Keratinocyte (primary cell): ENCODE results near the gene DBF4B. TPM values are rescaled to one million over a fixed set of nuclear protein-coding genes. Genes with fewer than 3 reads are reported as not detected.
"Not testable (repeated sequence)": the region's sequence is repeated elsewhere in the genome, so short reads cannot be mapped to it uniquely, and the experiment has no call there.

ENCODE experiments used
- DNase-seq: peaks from one replicate; pipeline ENCODE4 v3.0.0-alpha.2; 2011; ENCODE audit warnings: low read depth, missing footprints, low spot score
- FAIRE-seq: peaks from 2 replicates; lab custom pipeline; 2011; peaks lifted over from hg19 to GRCh38; lab: Jason Lieb, UNC
- H2AFZ ChIP-seq: 2 replicates; pipeline ENCODE4 v1.6.0; 2012; ENCODE audit warnings: low read length, control low read depth, inconsistent platforms; ENCODE audit not compliant: control insufficient read depth
- H3K27ac ChIP-seq: 2 replicates; pipeline ENCODE4 v1.5.1; 2011; ENCODE audit warnings: low read length; ENCODE audit not compliant: control insufficient read depth, insufficient read depth
- H3K27me3 ChIP-seq: 3 replicates; pipeline ENCODE4 v1.6.0; 2011; ENCODE audit warnings: low read length; ENCODE audit not compliant: control insufficient read depth, insufficient read depth; ENCODE audit errors: extremely low read depth
- H3K36me3 ChIP-seq, 2 experiments: 2 replicates in 1 of 2; 3 replicates in 1 of 2; pipeline ENCODE4 v1.5.1; 2011; ENCODE audit warnings: low read length in 2 of 2, mild to moderate bottlenecking in 1 of 2; ENCODE audit not compliant: control insufficient read depth in 2 of 2, insufficient read depth in 2 of 2; ENCODE audit errors: extremely low read depth in 1 of 2
- H3K4me1 ChIP-seq: 3 replicates; pipeline ENCODE4 v1.5.1; 2011; ENCODE audit warnings: low read length; ENCODE audit not compliant: control insufficient read depth, insufficient read depth; ENCODE audit errors: extremely low read depth
- H3K4me2 ChIP-seq: 3 replicates; pipeline ENCODE4 v1.6.0; 2011; ENCODE audit warnings: low read depth, low read length; ENCODE audit not compliant: control insufficient read depth, insufficient read depth; ENCODE audit errors: extremely low read depth
- H3K4me3 ChIP-seq, 3 experiments: fragments of 200-600 bp in 1 of 3; sonication (generic) in 1 of 3; 2 replicates in 2 of 3; 3 replicates in 1 of 3; pipeline ENCODE4 v1.5.1; 2011 to 2016; ENCODE audit warnings: low read length in 3 of 3, mild to moderate bottlenecking in 3 of 3, control low read depth in 2 of 3, inconsistent platforms in 1 of 3, low read depth in 1 of 3, mixed read lengths in 1 of 3, mixed run types in 1 of 3, moderate library complexity in 1 of 3; ENCODE audit not compliant: control insufficient read depth in 2 of 3, insufficient read depth in 2 of 3; ENCODE audit errors: extremely low read depth in 1 of 3
- H3K79me2 ChIP-seq: 2 replicates; pipeline ENCODE4 v1.6.0; 2012; ENCODE audit warnings: low read length; ENCODE audit not compliant: control insufficient read depth, insufficient read depth
- H3K9ac ChIP-seq: 3 replicates; pipeline ENCODE4 v1.6.0; 2011; ENCODE audit warnings: low read length; ENCODE audit not compliant: control insufficient read depth, insufficient read depth; ENCODE audit errors: extremely low read depth
- H3K9me1 ChIP-seq: 3 replicates; pipeline ENCODE4 v1.6.0; 2011; ENCODE audit warnings: low read length; ENCODE audit not compliant: control insufficient read depth, insufficient read depth; ENCODE audit errors: extremely low read depth
- H3K9me3 ChIP-seq: 2 replicates; pipeline ENCODE4 v1.5.1; 2012; ENCODE audit warnings: low read depth, low read length; ENCODE audit not compliant: control insufficient read depth
- H4K20me1 ChIP-seq: 3 replicates; pipeline ENCODE4 v1.6.0; 2011; ENCODE audit warnings: low read length; ENCODE audit not compliant: control insufficient read depth, insufficient read depth; ENCODE audit errors: extremely low read depth
- EZH2 ChIP-seq: IDR thresholded peaks from one replicate; pipeline ENCODE4 v1.6.1; 2012; ENCODE audit warnings: inconsistent platforms, mild to moderate bottlenecking, low read length, moderate library complexity
- dilution Hi-C: fragments of 300-500 bp; cut with MboI; formaldehyde crosslinking; loops from one replicate; pipeline ENCODE4 v1.7.0; 2020; ENCODE audit warnings: low sequenced_read_pairs; ENCODE audit not compliant: extremely low pct_ligation_motif_present
- polyA plus RNA-seq, 5 experiments: library from polyadenylated mRNA; depleted of rRNA in 3 of 5; stranded (reverse) in 3 of 5; stranded (forward) in 1 of 5; unstranded in 1 of 5; fragments of >200 nt; gene quantifications; 1 replicate in 1 of 5; 2 replicates in 3 of 5; 3 replicates in 1 of 5; pipeline versions ENCODE4 v1.2.1 to v1.2.3, GENCODE V29; 2011 to 2012; ENCODE audit warnings: missing spikeins in 2 of 5, low read depth in 1 of 5, low replicate concordance in 1 of 5
- TF ChIP-seq, protein P1 (sequence below), 3 experiments: IDR thresholded peaks in 1 of 3; conservative IDR thresholded peaks in 1 of 3; optimal IDR thresholded peaks in 1 of 3; 2 replicates in 2 of 3; 3 replicates in 1 of 3; pipeline versions ENCODE3 to v1.5.1; 2011; ENCODE audit warnings: low read length in 3 of 3, mild to moderate bottlenecking in 3 of 3, moderate library complexity in 2 of 3, control low read depth in 1 of 3, inconsistent platforms in 1 of 3; ENCODE audit not compliant: insufficient read depth in 2 of 3; ENCODE audit errors: extremely low read depth in 1 of 3

Gene DBF4B
- polyA plus RNA-seq, 1 donor (not counting 4 experiments of a cell fraction or from before 2014, with no cell fraction given) = 4.0 TPM

DNA sequence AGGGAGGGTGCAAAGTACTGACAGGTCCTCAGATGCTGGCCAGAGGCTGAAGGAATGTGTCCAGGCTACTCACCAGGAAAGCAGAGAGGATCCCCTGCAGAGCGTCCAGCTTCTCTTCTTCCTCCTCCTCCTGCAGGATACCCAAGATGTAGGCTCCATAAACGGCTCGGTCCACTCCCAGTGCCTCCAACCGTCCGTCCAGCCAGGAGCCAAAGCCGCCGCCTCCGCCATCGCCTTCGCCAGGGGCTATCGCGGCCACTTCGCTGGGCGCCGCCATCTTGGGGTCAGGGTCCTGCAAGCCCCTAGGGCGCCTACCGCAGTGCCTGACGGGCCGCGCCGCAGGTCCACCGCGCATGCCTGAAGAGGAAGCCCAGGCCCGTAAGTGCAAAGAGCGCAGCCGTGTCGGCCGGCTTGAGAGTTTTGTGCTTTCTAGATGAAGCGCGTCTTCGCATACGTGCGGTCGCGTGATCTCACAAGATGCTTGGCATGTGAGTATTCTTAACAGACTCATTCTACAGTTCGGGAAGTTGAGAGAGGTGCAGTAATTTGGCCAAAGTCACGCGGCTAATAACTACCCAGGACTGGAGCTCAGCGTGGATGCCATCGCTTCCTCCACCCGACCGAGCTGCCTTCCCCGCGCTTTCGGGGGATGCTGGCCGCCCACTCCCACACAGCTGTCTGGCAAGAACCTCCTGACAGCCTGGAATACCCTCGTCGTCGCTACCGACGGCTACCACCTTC, 18.8 kb upstream of the DBF4B start, which contains the start of gene CCDC43:
Gene CCDC43 (minus strand): TSS at position 300 of the 741 bp plus-strand sequence. CDS start 23 bp downstream, at position 277.
- Histone ChIP-seq H3K79me2 (peaks cover 36% of the 10 kb centered on the region), H3K4me3 (peak within 1 kb of the TSS; percentile 74 to 87 (median 83)), H3K27me3 (no peaks in the 10 kb centered on the region), H3K9me3 (no peaks in the 10 kb centered on the region), H3K9ac (peak within 1 kb of the TSS; percentile 85), H3K9me1 (peaks cover 7% of the 10 kb centered on the region), H4K20me1 (no peaks in the 10 kb centered on the region), H3K4me2 (peak within 1 kb of the TSS; percentile 86), H3K4me1 (peaks cover 19% of the 10 kb centered on the region), H3K36me3 (peaks cover 4 to 5% of the 10 kb centered on the region in 2 experiments), H2AFZ (peak within 1 kb of the TSS; percentile 97), H3K27ac (peak within 1 kb of the TSS; percentile 89)
- peak; percentile 51 for FAIRE-seq
- peak; percentile 92 for DNase-seq
- dilution Hi-C loops = no loop called here
- no peak for TF ChIP-seq EZH2
- TF ChIP-seq, protein P1, sequence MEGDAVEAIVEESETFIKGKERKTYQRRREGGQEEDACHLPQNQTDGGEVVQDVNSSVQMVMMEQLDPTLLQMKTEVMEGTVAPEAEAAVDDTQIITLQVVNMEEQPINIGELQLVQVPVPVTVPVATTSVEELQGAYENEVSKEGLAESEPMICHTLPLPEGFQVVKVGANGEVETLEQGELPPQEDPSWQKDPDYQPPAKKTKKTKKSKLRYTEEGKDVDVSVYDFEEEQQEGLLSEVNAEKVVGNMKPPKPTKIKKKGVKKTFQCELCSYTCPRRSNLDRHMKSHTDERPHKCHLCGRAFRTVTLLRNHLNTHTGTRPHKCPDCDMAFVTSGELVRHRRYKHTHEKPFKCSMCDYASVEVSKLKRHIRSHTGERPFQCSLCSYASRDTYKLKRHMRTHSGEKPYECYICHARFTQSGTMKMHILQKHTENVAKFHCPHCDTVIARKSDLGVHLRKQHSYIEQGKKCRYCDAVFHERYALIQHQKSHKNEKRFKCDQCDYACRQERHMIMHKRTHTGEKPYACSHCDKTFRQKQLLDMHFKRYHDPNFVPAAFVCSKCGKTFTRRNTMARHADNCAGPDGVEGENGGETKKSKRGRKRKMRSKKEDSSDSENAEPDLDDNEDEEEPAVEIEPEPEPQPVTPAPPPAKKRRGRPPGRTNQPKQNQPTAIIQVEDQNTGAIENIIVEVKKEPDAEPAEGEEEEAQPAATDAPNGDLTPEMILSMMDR (optimal IDR thresholded peaks at IDR 0.05 in 1 of 3, IDR thresholded peaks at IDR 0.05 in 1 of 3, conservative IDR thresholded peaks at IDR 0.05 in 1 of 3; ENCODE audit: extremely low read depth in 1 of 3, insufficient read depth in 2 of 3, low read length in 3 of 3) = no peak

DNA sequence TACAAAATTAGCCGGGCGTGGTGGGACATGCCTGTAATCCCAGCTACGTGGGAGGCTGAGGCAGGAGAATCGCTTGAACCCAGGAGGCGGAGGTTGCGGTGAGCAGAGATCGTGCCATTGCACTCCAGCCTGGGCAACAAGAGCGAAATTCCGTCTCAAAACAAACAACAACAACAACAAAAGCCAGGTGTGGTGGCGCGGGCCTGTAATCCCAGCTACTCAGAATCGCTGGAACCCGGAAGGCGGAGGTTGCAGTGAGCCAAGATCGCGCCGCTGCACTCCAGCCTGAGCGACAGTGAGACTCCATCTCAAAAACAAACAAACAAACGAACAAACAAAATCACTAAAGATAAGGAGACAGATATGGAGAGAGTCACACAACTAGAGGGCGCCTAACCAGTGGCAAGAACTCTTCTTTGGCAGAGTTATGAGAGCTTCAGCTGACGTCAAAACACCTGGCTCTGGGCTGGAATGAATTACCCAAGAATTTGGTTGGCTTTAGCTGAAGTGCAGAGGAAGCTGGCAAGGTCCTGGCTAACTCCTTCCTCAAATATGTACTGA, 17.6 kb upstream of the DBF4B start:
- H4K20me1 ChIP-seq, H3K4me3 ChIP-seq, H3K36me3 ChIP-seq, dilution Hi-C loops, FAIRE-seq, H3K9me3 ChIP-seq, H3K9me1 ChIP-seq, H3K27me3 ChIP-seq, H3K9ac ChIP-seq: not testable (repeated sequence)
- peak; percentile 26 for DNase-seq
- Histone ChIP-seq H3K79me2 (peaks cover 27% of the 10 kb centered on the region), H3K4me1 (peaks cover 19% of the 10 kb centered on the region), H3K27ac (peak overlapping the region; percentile 89), H3K4me2 (peak overlapping the region; percentile 86), H2AFZ (peak overlapping the region; percentile 24)
- TF ChIP-seq, protein P1 (optimal IDR thresholded peaks at IDR 0.05 in 1 of 3, IDR thresholded peaks at IDR 0.05 in 1 of 3, conservative IDR thresholded peaks at IDR 0.05 in 1 of 3; ENCODE audit: extremely low read depth in 1 of 3, insufficient read depth in 2 of 3, low read length in 3 of 3) = peak; percentile 37 to 54 (median 46)
